Stimulated activated naive CD4-positive, alpha-beta T cell treated with Interleukin-2 at 50 U/mL for 16 hours (primary cell): Measurements from ENCODE around the gene PRR3.

Experiments
- DNase-seq: peaks from one replicate; lab custom pipeline; 2025; lab: John Stamatoyannopoulos, UW

PRR3 gene

GRCh38 chr6:30571762-30572082 lies 14.6 kb downstream of the PRR3 start:
- DNase-seq: no peak

- DNase-seq: no peak
Observed at GRCh38 chr6:30572148-30572547, 15.1 kb downstream of the PRR3 start.

GRCh38 chr6:30573113-30573512 lies 16.0 kb downstream of the PRR3 start:
- no peak for DNase-seq

GRCh38 chr6:30578051-30578450 lies 21.0 kb downstream of the PRR3 start:
- DNase-seq: no peak

GRCh38 chr6:30583921-30584320 lies 26.8 kb downstream of the PRR3 start:
- no peak for DNase-seq

- DNase-seq: no peak
Observed at GRCh38 chr6:30589754-30590358, 32.8 kb downstream of the PRR3 start.

GRCh38 chr6:30590509-30590908 lies 33.4 kb downstream of the PRR3 start:
- no peak for DNase-seq

GRCh38 chr6:30591008-30591407 lies 33.9 kb downstream of the PRR3 start:
- DNase-seq: no peak

GRCh38 chr6:30592287-30592686 lies 35.2 kb downstream of the PRR3 start:
- DNase-seq: no peak

GRCh38 chr6:30597315-30598144 lies 40.4 kb downstream of the PRR3 start:
- peak; percentile 68 for DNase-seq

GRCh38 chr6:30598912-30599624 lies 42.0 kb downstream of the PRR3 start:
- no peak for DNase-seq

- DNase-seq: no peak
Observed at GRCh38 chr6:30599625-30600324, 42.7 kb downstream of the PRR3 start.

GRCh38 chr6:30600451-30600961 lies 43.4 kb downstream of the PRR3 start:
- no peak for DNase-seq

- no peak for DNase-seq
Observed at GRCh38 chr6:30601436-30601814, 44.3 kb downstream of the PRR3 start.

- no peak for DNase-seq
Observed at GRCh38 chr6:30601815-30602641, 44.9 kb downstream of the PRR3 start.

- DNase-seq: no peak
Observed at GRCh38 chr6:30603961-30604360, 46.9 kb downstream of the PRR3 start.

GRCh38 chr6:30610065-30610464 lies 53.0 kb downstream of the PRR3 start:
- DNase-seq: no peak

GRCh38 chr6:30611150-30611855 lies 54.2 kb downstream of the PRR3 start:
- no peak for DNase-seq

GRCh38 chr6:30611856-30612194 lies 54.7 kb downstream of the PRR3 start:
- DNase-seq: no peak

GRCh38 chr6:30612213-30612612 lies 55.1 kb downstream of the PRR3 start:
- no peak for DNase-seq

GRCh38 chr6:30612687-30613248 lies 55.7 kb downstream of the PRR3 start:
- no peak for DNase-seq
